ENCODE data around the gene KAT6B.

- TF ChIP-seq POLR2AphosphoS5 (IDR thresholded peaks at IDR 0.05) (no peak), CTCF (IDR thresholded peaks at IDR 0.05) (no peak)
Observed at GRCh38 chr10:74827045-74827441, 643 bp downstream of the KAT6B start.

Data from stomach (tissue), 4 donors.